GM23338 (cell line): ENCODE measurements around the gene CPM.

Source experiments
- CREB1 ChIP-seq: fragments of 250-450 bp; sonication (Bioruptor Pico); IDR thresholded peaks from 2 replicates; pipeline ENCODE4 v1.5.0; 2020; ENCODE audit warnings: low read depth, mild to moderate bottlenecking, moderate library complexity
- EZH2 ChIP-seq: fragments of 200-600 bp; sonication (generic); IDR thresholded peaks from one replicate; pipeline ENCODE4 v1.8.0; 2017; ENCODE audit warnings: antibody characterized with exemption, mild to moderate bottlenecking, low read depth; ENCODE audit not compliant: unreplicated experiment
- EZH2phosphoT487 ChIP-seq: fragments of 200-600 bp; sonication (generic); IDR thresholded peaks from one replicate; pipeline ENCODE4 v1.8.1; 2018; ENCODE audit warnings: antibody characterized with exemption; ENCODE audit not compliant: unreplicated experiment
- JUNB ChIP-seq: IDR thresholded peaks from one replicate; pipeline ENCODE4 v1.6.1; 2016; ENCODE audit warnings: antibody characterized with exemption; ENCODE audit not compliant: unreplicated experiment
- POLR2AphosphoS5 ChIP-seq: IDR thresholded peaks from 2 replicates; pipeline ENCODE4 v1.6.1; 2016; ENCODE audit warnings: antibody characterized with exemption, low read depth
- ZNF462 ChIP-seq: fragments of 250-450 bp; sonication (Bioruptor Pico); IDR thresholded peaks from 2 replicates; pipeline ENCODE4 v1.5.0; 2020; ENCODE audit warnings: mild to moderate bottlenecking, moderate library complexity
- TF ChIP-seq, protein P1 (sequence below), 2 experiments: fragments of 200-600 bp in 1 of 2; sonication (generic) in 1 of 2; conservative IDR thresholded peaks; 2 replicates each; pipeline versions ENCODE4 v1.5.1 to v1.6.1; 2016 to 2017; ENCODE audit warnings: antibody characterized with exemption in 2 of 2, low read depth in 2 of 2, mild to moderate bottlenecking in 2 of 2, moderate library complexity in 1 of 2
- TF ChIP-seq, protein P2 (sequence below): IDR thresholded peaks from one replicate; pipeline ENCODE4 v1.6.1; 2018; ENCODE audit warnings: antibody characterized with exemption; ENCODE audit not compliant: unreplicated experiment
- TF ChIP-seq, protein P3 (sequence below): IDR thresholded peaks from 2 replicates; pipeline ENCODE4 v1.6.1; 2016; ENCODE audit warnings: antibody characterized with exemption

- TF ChIP-seq EZH2 (no peak), POLR2AphosphoS5 (no peak), JUNB (no peak), EZH2phosphoT487 (no peak), CREB1 (CRISPR knock-in tag) (no peak), ZNF462 (no peak)
- TF ChIP-seq, protein P1, sequence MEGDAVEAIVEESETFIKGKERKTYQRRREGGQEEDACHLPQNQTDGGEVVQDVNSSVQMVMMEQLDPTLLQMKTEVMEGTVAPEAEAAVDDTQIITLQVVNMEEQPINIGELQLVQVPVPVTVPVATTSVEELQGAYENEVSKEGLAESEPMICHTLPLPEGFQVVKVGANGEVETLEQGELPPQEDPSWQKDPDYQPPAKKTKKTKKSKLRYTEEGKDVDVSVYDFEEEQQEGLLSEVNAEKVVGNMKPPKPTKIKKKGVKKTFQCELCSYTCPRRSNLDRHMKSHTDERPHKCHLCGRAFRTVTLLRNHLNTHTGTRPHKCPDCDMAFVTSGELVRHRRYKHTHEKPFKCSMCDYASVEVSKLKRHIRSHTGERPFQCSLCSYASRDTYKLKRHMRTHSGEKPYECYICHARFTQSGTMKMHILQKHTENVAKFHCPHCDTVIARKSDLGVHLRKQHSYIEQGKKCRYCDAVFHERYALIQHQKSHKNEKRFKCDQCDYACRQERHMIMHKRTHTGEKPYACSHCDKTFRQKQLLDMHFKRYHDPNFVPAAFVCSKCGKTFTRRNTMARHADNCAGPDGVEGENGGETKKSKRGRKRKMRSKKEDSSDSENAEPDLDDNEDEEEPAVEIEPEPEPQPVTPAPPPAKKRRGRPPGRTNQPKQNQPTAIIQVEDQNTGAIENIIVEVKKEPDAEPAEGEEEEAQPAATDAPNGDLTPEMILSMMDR (conservative IDR thresholded peaks at IDR 0.05; ENCODE audit: low read depth in 2 of 2), result no peak
- TF ChIP-seq, protein P2, sequence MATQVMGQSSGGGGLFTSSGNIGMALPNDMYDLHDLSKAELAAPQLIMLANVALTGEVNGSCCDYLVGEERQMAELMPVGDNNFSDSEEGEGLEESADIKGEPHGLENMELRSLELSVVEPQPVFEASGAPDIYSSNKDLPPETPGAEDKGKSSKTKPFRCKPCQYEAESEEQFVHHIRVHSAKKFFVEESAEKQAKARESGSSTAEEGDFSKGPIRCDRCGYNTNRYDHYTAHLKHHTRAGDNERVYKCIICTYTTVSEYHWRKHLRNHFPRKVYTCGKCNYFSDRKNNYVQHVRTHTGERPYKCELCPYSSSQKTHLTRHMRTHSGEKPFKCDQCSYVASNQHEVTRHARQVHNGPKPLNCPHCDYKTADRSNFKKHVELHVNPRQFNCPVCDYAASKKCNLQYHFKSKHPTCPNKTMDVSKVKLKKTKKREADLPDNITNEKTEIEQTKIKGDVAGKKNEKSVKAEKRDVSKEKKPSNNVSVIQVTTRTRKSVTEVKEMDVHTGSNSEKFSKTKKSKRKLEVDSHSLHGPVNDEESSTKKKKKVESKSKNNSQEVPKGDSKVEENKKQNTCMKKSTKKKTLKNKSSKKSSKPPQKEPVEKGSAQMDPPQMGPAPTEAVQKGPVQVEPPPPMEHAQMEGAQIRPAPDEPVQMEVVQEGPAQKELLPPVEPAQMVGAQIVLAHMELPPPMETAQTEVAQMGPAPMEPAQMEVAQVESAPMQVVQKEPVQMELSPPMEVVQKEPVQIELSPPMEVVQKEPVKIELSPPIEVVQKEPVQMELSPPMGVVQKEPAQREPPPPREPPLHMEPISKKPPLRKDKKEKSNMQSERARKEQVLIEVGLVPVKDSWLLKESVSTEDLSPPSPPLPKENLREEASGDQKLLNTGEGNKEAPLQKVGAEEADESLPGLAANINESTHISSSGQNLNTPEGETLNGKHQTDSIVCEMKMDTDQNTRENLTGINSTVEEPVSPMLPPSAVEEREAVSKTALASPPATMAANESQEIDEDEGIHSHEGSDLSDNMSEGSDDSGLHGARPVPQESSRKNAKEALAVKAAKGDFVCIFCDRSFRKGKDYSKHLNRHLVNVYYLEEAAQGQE, result no peak
- TF ChIP-seq, protein P3, sequence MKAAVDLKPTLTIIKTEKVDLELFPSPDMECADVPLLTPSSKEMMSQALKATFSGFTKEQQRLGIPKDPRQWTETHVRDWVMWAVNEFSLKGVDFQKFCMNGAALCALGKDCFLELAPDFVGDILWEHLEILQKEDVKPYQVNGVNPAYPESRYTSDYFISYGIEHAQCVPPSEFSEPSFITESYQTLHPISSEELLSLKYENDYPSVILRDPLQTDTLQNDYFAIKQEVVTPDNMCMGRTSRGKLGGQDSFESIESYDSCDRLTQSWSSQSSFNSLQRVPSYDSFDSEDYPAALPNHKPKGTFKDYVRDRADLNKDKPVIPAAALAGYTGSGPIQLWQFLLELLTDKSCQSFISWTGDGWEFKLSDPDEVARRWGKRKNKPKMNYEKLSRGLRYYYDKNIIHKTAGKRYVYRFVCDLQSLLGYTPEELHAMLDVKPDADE, result no peak
Measured at GRCh38 chr12:68910128-68910527, 22.8 kb downstream of the CPM start.
